HG03280 (cell line): ENCODE measurements around the gene KCTD1.
A peak's percentile ranks its signal among the peaks of the same experiment; 100 is the strongest.
"Not testable (repeated sequence)": the region's sequence is repeated elsewhere in the genome, so short reads cannot be mapped to it uniquely, and the experiment has no call there.

ENCODE experiments used
- ATAC-seq: cut with Tn5 transposase; IDR thresholded peaks from one replicate; pipeline ENCODE4 v1.9.1; 2021; ENCODE audit warnings: mild to moderate bottlenecking, moderate library complexity; ENCODE audit not compliant: unreplicated experiment

The KCTD1 gene

DNA sequence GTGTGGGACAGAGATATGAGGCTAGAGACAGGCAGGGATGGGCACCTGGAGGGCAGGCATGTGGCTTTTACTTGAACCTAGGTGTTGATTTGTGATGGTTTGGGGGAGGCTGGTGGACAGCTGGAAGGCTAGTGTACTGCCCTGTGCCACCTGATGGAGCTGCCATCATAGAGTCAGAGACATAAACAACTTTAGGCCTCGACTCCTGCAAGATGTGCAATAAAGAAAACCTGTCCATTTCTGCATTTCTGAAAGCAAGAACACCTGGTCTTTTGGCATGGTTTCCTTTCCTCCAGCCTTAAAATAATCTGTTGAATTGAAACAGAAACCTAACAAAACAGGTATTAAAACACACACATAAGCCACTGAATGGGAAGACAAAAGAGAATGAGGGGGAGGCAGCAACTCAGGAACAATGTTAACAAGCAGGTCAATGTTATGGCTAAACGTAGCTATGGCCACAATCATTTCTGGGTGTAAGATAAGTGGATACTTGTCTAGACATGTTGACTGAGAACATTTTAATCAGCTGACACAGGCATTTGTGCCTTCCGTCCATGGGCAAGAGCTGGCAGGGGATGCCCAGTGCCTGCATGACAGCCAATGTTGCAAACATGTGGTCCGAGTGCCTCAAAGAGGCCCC lies 87.8 kb downstream of the KCTD1 start:
- peak; percentile 73 for ATAC-seq

DNA sequence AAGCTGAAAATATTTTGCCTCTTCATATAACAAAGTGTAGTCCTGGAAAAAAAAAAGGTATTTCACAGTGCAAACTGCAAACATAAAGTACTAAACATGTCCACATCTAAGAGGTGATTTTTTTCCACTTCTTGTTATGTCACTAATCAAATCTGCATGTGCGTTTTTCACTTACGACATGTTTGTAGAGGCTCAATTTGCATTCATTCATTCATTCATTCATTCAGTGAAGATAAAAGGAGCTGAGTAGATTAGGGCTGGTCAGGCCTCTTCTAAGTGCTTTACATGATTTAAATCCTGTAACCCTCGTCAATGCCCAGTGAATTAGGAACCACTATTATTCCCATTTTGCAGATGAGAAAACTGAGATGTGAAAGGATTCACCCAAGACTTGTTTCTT lies 88.5 kb downstream of the KCTD1 start:
- ATAC-seq: no peak

DNA sequence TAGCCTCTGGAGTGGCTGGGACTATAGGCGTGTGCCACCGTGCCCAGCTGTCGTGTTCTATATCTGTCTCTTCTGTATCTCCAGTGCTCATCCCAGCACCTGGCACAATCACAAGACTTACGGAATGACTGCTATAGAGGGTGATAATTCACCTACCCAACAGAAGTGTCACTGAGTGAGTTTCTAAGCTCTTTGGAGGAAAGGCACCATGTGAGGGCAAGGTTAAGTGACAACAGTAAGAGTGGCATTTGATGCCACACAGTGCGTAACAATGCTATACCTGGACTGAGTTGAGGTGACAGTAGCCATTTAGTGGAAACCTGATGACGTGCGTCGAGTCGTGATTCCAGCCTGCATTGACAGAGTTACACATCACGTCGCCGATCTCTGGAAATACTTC lies 89.0 kb downstream of the KCTD1 start:
- no peak for ATAC-seq

DNA sequence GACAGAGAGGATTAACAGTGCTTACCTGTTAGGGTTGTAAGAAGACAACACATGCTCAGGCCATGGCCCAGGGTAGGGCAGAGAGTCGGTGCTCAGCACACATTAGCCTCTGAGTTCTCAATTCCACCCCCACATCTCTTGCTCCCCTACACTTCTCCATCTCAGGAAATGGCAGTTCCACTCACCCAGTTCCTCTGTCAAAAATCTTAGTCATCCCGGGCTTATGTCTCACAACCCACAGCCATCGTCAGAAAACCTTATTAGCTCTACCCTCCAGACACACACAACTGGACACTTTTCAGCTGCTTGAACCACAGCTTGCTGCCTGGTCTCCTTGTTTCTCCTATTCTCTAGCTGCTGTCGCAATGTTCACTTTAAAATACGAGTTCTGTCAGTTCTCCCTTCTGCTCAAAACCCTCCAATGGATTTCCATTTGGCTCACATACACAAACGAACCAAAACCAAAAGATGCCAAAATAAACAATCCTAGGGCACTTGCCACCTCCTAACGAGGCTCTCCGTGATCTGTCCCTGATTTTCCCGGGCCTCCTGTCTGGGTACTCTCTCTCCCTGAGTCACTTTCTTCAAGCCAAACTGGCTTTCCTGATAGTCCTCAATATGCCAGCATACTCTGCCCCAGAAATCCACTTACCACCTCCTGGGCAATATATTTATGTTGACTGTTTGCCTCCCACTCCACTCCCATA lies 89.7 kb downstream of the KCTD1 start:
- peak; percentile 45 for ATAC-seq

DNA sequence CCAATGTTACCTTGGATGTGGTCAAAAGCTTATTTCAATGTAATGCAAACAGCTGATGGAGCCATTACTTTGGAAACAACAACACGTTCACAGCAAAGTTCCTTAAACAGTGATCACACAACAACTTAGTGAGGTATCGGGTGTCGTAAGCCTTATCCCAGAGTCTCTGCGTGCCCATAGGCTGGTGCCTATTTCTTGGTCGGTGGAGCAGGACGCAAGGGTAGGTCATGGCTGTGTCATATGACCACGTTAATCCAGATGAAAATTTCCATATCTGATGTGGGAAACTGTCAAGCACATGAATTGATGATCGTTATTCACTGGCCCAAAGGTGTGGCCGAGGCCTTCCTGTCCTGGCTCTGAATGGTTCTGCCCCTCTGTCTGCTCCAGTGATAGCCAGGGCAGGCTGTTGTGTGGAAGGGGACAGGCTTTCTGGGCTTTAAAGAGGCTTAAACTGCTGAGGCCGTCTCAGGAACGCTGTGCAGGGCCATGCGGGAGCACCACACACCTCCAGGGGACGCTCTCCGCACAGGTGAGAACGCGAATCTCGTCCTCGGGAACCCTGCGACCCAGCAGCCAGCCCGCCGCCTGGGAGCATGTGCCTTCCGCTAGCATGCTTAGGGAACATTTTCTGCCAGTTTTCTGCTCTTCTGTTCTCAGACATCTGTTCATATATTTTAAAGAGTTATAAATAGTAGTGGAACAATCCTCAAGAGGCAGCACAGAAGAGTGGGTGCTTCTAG lies 90.6 kb downstream of the KCTD1 start:
- ATAC-seq: no peak

DNA sequence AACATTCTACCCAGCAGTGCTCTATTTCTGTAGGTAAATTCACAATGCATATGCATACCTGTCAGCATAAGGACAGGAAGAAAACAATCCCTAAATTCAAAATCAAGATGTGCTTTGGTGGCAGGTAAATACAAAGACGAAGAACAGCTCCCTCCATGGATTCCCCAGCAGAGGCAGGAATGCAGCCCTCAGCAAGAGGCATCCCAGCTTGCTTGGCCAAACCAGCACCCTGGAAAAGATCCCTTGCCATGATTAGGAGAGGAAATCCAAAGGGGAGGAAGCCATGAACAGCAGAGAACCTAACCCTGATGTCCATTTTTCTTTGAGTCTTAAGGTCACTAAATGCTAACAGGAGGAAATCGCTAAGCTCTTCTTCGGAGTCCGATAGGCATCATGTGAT lies 91.2 kb downstream of the KCTD1 start:
- ATAC-seq: no peak

DNA sequence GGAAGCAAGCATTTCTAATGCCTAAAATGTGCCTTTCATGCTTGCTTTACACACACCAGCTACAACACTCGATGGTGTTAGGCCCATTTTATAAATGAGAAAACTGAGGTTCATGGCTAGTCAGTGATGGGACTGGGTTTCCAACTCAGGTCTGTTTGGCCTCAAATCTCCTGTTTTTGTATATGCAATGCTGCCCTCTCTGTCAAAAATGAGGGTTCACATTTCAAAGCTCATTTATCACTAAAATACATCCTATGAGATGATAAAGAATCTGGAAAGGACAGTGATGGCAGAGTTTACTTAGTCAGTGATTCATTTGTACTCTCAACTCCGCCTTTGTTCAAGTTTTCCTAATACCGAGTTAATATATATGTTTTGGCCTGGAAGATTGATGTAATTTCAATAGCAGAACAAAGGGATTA lies 92.3 kb downstream of the KCTD1 start:
- no peak for ATAC-seq

DNA sequence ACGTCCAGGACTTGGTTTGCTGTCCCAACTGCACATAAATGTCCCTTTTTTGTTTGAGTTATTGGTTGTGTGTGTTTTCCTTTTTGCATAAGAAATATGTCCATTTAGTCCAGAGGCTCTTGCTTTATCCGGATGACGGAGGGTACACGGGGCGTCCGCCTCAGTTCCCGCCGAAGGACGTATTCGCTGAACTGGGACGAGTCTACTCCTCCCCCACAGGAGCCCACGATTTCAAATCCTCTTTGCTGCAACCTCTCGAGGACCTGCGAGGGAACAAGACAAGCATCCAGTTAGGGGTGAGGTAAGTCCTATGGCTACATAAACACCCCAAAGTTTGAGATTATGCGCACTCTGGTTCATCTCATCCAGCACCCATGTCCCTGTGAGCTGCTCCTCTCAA lies 92.7 kb downstream of the KCTD1 start:
- no peak for ATAC-seq

DNA sequence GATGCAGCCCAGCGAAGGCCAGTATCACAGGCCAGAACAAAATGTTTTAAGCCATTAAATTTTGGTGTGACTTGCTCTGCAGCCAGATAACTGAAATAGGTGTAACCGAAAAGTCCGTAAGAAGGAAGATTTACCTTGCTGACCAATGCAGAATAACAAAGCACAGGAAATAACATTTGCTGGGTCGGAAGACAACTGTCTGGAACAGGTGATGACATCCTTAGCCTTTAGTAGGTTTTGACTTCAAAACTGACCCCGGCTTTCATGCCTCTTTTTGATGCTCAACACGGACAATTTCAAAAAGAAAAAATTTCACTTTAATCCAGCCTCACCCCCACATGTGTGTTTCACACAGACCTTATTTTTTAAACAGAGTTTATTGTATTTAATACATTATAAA lies 93.7 kb downstream of the KCTD1 start:
- ATAC-seq: no peak

DNA sequence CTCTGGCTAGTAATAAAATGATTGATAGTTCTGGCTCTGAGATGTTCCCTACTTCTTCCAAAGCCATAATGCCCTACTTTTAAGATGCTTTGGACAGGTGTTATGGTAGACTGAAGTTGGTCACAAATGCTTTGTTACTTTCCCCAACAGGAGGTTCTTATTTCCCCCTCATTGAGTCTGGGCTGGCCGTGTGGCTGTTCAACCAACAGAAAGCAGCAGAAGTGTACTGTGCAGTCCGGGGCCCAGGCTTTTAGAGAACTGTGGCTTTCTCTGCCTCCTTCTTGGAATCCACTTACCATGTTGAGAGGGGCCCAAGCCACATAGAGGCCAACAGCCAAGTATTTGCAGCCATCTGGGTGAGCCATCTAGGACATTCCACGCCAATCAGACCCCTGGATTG lies 94.2 kb downstream of the KCTD1 start:
- ATAC-seq: no peak

DNA sequence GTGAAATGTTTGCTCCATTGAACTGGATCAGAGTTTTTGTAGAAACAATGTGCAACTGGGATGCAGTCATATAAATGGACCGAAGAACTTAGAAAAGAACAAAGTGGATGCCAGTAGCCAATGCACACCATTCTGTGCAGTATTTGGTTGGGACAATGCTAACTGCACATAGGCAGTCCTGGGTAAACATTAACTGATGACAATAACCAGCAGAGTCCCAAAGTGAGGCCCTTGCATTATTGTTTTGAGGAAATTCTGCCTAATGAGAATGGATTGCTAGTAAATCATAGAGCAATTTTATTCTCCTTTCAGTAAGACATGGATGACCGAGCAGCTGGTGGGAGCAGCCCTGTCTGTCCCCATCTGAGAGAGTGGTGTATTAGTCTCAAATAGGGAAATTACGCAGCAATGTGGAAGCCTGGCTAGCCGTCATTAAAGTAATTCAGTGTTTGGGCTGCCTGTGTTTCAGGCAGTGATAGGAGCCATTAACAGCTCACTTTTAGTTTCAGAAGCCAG lies 94.9 kb downstream of the KCTD1 start:
- ATAC-seq: no peak

DNA sequence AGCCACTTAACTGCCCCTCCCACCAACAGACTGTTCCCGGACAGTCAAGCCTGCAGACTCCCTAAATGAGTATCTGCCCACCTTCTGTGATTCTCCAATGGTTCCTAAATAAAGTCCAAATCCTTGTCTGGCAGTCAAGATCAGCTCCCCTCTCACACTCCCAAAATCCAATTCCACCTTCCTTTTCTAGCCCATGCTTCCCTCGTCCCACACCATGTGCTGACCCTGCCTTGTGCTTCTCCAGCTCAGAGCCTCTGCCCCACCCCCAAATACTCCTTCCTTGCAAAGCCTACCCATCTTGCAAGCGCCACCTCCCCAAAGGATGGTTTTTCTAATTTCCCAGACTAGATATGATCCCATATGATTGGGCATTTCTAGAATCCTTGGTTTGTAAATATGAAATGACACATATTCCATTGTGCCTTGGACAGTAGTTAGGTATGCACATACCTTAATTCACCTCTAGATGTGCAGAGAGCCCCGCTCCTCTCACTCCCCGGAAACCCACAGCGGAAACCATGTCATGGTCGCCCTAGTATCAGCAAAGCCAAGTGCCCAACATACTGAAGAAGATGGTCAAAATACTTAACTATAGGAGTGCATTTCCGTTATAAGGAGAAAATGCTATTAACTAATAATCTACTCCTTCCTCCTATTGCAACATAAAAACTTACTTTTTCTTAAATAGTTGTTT lies 97.2 kb downstream of the KCTD1 start:
- no peak for ATAC-seq

DNA sequence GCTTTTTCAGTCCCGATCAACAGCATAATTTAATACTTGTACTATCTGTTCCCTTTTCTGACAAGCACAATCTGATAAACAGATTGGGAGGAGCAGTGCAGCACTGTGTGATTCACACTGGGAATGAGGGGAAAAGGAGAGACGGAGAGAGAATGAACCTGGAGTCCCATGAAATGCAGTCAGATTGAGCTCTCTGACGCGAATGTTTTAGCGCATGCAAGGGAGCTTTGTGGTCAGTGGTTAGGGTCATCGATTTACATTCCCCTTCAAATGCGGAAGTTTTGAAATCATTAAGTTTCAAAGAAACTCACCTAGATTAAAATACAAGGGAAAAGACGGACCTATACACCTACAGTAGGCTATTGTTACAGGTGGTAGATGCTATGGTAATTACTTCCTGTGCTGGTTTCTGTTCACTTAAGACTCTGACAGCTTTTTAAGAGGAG lies 99.6 kb downstream of the KCTD1 start:
- ATAC-seq: peak; percentile 63

DNA sequence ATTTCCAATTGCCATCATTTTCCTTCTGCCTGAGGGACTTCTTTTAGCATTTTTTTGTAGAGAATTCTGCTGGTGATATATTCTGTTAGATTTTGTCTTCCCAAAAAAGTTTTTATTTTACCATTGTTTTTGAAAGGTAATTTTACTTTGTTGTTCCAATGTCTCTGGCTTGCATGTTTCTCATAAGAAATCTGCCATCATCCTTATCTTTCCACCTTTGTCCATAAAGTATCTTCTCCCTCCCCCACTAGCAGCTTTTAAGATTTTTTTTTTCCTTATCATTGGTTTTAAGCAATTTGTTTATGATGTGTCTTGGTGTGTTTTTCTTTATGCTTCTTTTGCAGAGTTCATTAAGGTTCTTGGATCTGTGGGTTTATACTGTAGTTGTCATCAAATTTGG lies 104.5 kb downstream of the KCTD1 start:
- no peak for ATAC-seq

DNA sequence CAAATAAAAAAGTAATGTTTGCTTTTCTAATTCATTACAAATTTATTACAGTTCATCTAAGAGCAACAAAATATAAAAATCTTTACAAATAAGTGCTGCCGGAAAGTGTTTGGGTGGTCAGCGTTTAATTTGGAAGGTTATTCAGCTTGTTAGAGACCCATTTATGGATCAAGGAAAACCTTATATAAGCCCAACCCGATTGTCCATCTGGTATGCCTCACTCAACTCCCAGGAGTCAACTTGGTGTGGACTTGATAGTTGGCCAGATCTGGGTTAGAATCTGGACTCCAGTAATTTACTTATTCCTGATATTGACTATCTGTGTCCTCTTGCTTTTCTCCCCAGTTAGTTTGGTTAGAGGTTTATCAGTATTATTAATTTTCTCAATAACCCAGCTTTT lies 106.2 kb downstream of the KCTD1 start:
- ATAC-seq: no peak

DNA sequence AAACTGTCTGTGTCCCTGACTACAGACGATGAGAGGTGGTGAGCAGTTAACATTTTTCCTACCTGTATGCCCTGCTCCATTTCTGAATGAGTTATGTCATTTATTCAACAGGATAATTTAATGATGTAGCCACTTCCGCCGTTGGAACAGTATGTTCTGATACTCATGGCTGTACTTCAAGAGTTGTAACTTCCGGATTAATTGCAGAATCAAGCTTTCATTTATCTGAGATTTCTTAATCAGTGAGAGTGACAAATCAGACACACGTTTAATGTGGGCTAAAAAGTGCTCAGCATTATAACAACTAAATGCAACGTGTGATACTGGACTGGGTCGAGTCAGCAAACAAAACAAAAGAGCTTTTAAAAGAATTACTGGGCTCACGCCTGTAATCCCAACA lies 107.7 kb downstream of the KCTD1 start:
- no peak for ATAC-seq

DNA sequence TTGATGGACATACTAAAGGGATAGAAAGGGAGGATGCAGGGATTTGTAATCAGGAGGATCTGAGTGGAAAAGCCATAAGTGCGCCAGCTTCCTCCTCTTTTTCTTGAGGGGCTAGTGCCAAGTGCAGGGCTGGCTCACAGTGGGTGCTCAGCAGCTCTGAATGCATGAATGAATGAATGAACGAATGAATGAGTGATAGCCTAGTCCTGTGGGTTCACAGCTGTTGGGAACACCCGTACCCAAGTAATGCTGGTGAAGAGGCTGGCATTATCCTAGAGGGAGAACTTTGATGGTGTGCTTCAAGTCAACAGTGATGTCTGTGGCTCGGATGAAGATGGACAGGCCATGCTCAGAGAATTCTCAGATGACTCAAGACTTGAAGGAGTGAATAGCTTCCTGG lies 108.8 kb downstream of the KCTD1 start:
- ATAC-seq: no peak

DNA sequence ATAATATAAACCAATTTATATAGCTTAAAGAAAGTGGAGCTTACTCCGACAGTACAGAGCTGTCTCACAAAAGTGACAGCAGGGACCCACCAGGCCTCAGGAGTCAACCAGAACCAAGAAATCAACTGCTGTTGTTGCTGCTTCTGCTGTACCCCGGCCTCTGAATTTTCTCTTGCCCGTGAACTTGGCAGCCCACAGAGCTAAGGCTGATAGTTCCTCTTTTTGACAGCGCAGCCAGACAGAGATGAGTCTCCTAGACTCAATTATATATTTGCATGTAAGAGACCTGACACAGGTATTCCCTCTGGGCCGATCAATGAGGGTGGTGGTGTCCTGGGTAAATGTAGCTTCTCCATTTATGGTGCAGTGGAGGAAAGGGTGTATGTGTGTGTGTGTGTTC lies 109.4 kb downstream of the KCTD1 start:
- ATAC-seq: peak; percentile 98

DNA sequence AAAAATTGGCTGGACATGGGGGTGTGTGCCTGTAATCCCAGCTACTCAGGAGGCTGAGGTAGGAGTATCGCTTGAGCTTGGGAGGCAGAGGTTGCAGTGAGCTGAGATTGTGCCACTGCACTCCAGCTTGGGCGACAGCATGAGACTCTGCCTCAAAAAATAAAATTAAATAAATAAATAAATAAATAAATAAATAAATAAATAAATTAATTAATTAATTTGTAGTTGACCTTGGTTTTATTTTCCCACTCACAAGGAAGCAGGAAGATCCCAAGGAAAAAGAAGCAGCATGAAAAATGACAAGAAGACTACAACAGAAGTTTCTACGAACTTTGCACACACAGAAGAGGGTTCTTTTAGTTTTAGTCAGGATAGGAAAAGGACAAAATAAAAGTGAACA lies 110.7 kb downstream of the KCTD1 start:
- ATAC-seq: not testable (repeated sequence)

DNA sequence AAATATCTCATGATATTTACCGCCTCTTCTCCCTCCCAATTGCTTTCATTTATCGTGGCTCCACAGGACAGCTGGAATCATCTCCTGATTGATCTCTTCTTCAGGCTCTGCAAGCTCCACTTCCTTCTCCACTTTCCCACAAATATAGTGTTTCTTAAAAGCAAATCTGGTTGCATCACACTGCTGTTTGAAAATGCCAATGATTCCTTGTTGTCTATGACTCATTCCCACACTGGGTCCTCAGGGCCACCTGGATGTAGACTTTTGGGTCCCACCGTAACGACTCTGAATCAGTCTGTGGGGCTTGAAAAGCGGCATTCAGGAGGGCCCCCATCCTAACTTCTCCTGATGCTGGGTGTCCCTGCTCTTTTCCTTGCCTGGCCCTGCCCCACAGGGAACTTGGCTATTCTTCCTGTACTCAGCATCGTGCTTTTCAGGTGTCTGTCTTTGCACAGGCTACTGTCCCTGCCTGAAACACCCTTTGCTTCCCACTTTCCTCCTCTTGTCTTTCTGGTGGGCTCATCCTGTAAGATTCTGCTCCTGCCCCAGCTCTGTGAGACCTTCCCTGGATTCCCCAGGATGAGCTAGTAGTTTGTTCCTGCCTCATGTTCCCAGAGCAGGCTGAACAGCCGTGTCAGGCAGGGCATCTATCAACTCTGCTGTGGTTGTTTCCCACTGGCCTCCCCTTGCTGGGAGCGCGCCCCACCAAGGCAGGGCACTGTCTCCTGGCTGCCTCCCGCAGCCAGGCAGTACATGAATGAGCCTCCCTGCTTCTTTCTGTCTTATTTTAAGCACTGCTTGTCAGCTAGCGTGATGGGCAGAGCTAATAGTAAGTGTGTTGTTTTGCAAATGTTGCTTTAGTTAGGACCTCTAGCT lies 111.9 kb downstream of the KCTD1 start:
- no peak for ATAC-seq
